Measurements from ENCODE around the gene GIMAP2. TPM values are rescaled to one million over a fixed set of nuclear protein-coding genes. Genes with fewer than 3 reads are reported as not detected.

The GIMAP2 gene
- polyA plus RNA-seq, 3 donors = 45.6 to 63.8 (median 47.0) TPM

- TF ChIP-seq CTCF (IDR thresholded peaks at IDR 0.05) = no peak
- H2AFZ ChIP-seq (ENCODE audit: insufficient read depth, low read depth, low read length, poor library complexity, severe bottlenecking) = no peak overlapping the region
- no peaks in the 10 kb centered on the region for H3K27me3 ChIP-seq (ENCODE audit: control insufficient read depth in 2 of 2, insufficient read depth in 2 of 2, low read length in 2 of 2)
- H3K79me2 ChIP-seq (ENCODE audit: insufficient read depth, low read length) = no peaks in the 10 kb centered on the region
- no peak overlapping the region for H3K27ac ChIP-seq (ENCODE audit: low read depth in 1 of 2, low read length in 2 of 2)
- peaks cover 0 to 9% of the 10 kb centered on the region in 2 donors for H3K36me3 Mint-ChIP-seq
- peaks cover 12% of the 10 kb centered on the region for H3K4me1 Mint-ChIP-seq
- no peak overlapping the region for H3K4me3 Mint-ChIP-seq
- WGBS (ENCODE audit: insufficient coverage) = no CpG with 5 or more reads among the region's 1 CpG
- peaks cover 9 to 48% of the 10 kb centered on the region in 2 donors for H3K9me3 ChIP-seq (replicated peaks in 1 of 2; ENCODE audit: control insufficient read depth in 1 of 2, insufficient read depth in 1 of 2, low read length in 2 of 2)
- no peak for DNase-seq
- H4K20me1 ChIP-seq (ENCODE audit: insufficient read depth, low read length) = no peaks in the 10 kb centered on the region
- no peaks in the 10 kb centered on the region for H3K4me1 ChIP-seq (ENCODE audit: control insufficient read depth in 1 of 2, insufficient read depth in 2 of 2, low read length in 2 of 2)
- H3K27ac Mint-ChIP-seq = no peak overlapping the region
- intact Hi-C loops (cut with micrococcal nuclease) = no loop called here
- H3K9me3 Mint-ChIP-seq = peaks cover 52 to 82% (median 71%) of the 10 kb centered on the region in 7 donors
- H3K4me3 ChIP-seq (replicated peaks in 1 of 3; ENCODE audit: low read depth in 2 of 3, low read length in 3 of 3) = no peak overlapping the region
- H3K36me3 ChIP-seq (replicated peaks in 1 of 2; ENCODE audit: control insufficient read depth in 1 of 2, insufficient read depth in 2 of 2, low read length in 2 of 2) = no peaks in the 10 kb centered on the region
- peaks cover 0 to 3% (median 0%) of the 10 kb centered on the region in 3 donors for H3K27me3 Mint-ChIP-seq (ENCODE audit: low read depth in 3 of 3)
- H3K9ac ChIP-seq (ENCODE audit: insufficient read depth, low read length, poor library complexity, severe bottlenecking) = no peak overlapping the region
- H3K4me2 ChIP-seq (replicated peaks; ENCODE audit: extremely low read depth, low read length, poor library complexity, severe bottlenecking) = no peak overlapping the region
Measured at GRCh38 chr7:150703209-150703608, 17.7 kb downstream of the GIMAP2 start.

GRCh38 chr7:150715293-150715692 is 29.8 kb downstream of the GIMAP2 start:
- Mint-ChIP-seq H3K4me1 (peaks cover 43% of the 10 kb centered on the region), H3K27ac (peak overlapping the region in 1 of 7 donors; percentile 11), H3K27me3 (ENCODE audit: low read depth in 3 of 3) (peaks cover 0 to 3% (median 0%) of the 10 kb centered on the region in 3 donors), H3K36me3 (peaks cover 22 to 25% of the 10 kb centered on the region in 2 donors), H3K4me3 (no peak overlapping the region), H3K9me3 (peaks cover 3 to 18% (median 16%) of the 10 kb centered on the region in 7 donors)
- Histone ChIP-seq H2AFZ (ENCODE audit: insufficient read depth, low read depth, low read length, poor library complexity, severe bottlenecking) (no peak overlapping the region), H4K20me1 (ENCODE audit: insufficient read depth, low read length) (peaks cover 20% of the 10 kb centered on the region), H3K9me3 (replicated peaks in 1 of 2; ENCODE audit: control insufficient read depth in 1 of 2, insufficient read depth in 1 of 2, low read length in 2 of 2) (no peaks in the 10 kb centered on the region), H3K9ac (ENCODE audit: insufficient read depth, low read length, poor library complexity, severe bottlenecking) (no peak overlapping the region), H3K4me3 (replicated peaks in 1 of 3; ENCODE audit: low read depth in 2 of 3, low read length in 3 of 3) (peak overlapping the region in 2 of 3 experiments; percentile 98 to 100), H3K79me2 (ENCODE audit: insufficient read depth, low read length) (peaks cover 46% of the 10 kb centered on the region), H3K27me3 (ENCODE audit: control insufficient read depth in 2 of 2, insufficient read depth in 2 of 2, low read length in 2 of 2) (no peaks in the 10 kb centered on the region), H3K4me1 (ENCODE audit: control insufficient read depth in 1 of 2, insufficient read depth in 2 of 2, low read length in 2 of 2) (peaks cover 33 to 37% of the 10 kb centered on the region in 2 donors), H3K4me2 (replicated peaks; ENCODE audit: extremely low read depth, low read length, poor library complexity, severe bottlenecking) (peak overlapping the region; percentile 86), H3K36me3 (replicated peaks in 1 of 2; ENCODE audit: control insufficient read depth in 1 of 2, insufficient read depth in 2 of 2, low read length in 2 of 2) (peaks cover 14 to 17% of the 10 kb centered on the region in 2 donors), H3K27ac (ENCODE audit: low read depth in 1 of 2, low read length in 2 of 2) (peak overlapping the region in 1 of 2 donors; percentile 87)
- 58% methylated on average over 2 of the region's 4 CpGs for WGBS (ENCODE audit: insufficient coverage)
- no peak for TF ChIP-seq CTCF (IDR thresholded peaks at IDR 0.05)
- no peak for DNase-seq
- intact Hi-C loops (cut with micrococcal nuclease) = no loop called here

All from CD14-positive monocyte (primary cell).